SK-N-SH (cell line): ENCODE data around the gene MTERF4. TPM values are rescaled to one million over a fixed set of nuclear protein-coding genes. Genes with fewer than 3 reads are reported as not detected.

Source experiments
- CTCF ChIA-PET: fragments of 300-600, 350-600 bp; formaldehyde crosslinking; extraction: SDS; loops from one replicate; lab custom pipeline; 2021; lab: Yijun Ruan, JAX
- POLR2A ChIA-PET: fragments of 350-600 bp; sonication (Branson Sonifier 250); formaldehyde crosslinking; extraction: SDS; loops from one replicate; lab custom pipeline; 2020; ENCODE audit warnings: antibody characterized with exemption, inconsistent platforms; lab: Yijun Ruan, JAX
- DNase-seq: peaks from one replicate; pipeline ENCODE4 v3.0.0; 2012
- H2AFZ ChIP-seq: fragments of 200-600 bp; sonication (generic); 2 replicates; pipeline ENCODE4 v1.8.1; 2016; ENCODE audit warnings: antibody characterized with exemption, mild to moderate bottlenecking, low read depth
- H3F3A ChIP-seq: fragments of 200-600 bp; sonication (generic); replicated peaks from 2 replicates; pipeline ENCODE3; 2016; ENCODE audit warnings: antibody characterized with exemption, mild to moderate bottlenecking; ENCODE audit not compliant: insufficient read depth
- H3K27ac ChIP-seq, 2 experiments: fragments of 200-500 bp in 1 of 2; fragments of 200-600 bp in 1 of 2; sonication (Bioruptor generic) in 1 of 2; sonication (generic), shearing (Covaris generic) in 1 of 2; 2 replicates each; pipeline versions ENCODE4 v1.5.1 to v1.6.1; 2014 to 2016; ENCODE audit warnings: low read depth in 2 of 2, inconsistent platforms in 1 of 2, low read length in 1 of 2, mild to moderate bottlenecking in 1 of 2, mixed read lengths in 1 of 2
- H3K27me3 ChIP-seq: fragments of 200-600 bp; sonication (generic), shearing (Covaris generic); 2 replicates; pipeline ENCODE4 v1.6.1; 2016; ENCODE audit warnings: mixed run types; ENCODE audit not compliant: insufficient read depth
- H3K36me3 ChIP-seq, 2 experiments: fragments of 200-500 bp in 1 of 2; fragments of 200-600 bp in 1 of 2; sonication (Bioruptor generic) in 1 of 2; sonication (generic) in 1 of 2; replicated peaks in 1 of 2; 2 replicates each; pipeline versions ENCODE3 to v1.5.1; 2014 to 2016; ENCODE audit warnings: low read length in 1 of 2, mild to moderate bottlenecking in 1 of 2; ENCODE audit not compliant: insufficient read depth in 2 of 2, control insufficient read depth in 1 of 2
- H3K4me1 ChIP-seq, 2 experiments: fragments of 200-500 bp in 1 of 2; fragments of 200-600 bp in 1 of 2; sonication (Bioruptor generic) in 1 of 2; sonication (generic), shearing (Covaris generic) in 1 of 2; 2 replicates each; pipeline versions ENCODE4 v1.5.1 to v1.6.1; 2014 to 2016; ENCODE audit warnings: low read depth in 1 of 2, low read length in 1 of 2, mixed run types in 1 of 2; ENCODE audit not compliant: insufficient read depth in 2 of 2, control insufficient read depth in 1 of 2
- H3K4me2 ChIP-seq: fragments of 200-600 bp; sonication (generic), shearing (Covaris generic); 2 replicates; pipeline ENCODE4 v1.6.1; 2017; ENCODE audit warnings: mixed run types
- H3K4me3 ChIP-seq, 2 experiments: fragments of 200-500 bp in 1 of 2; fragments of 200-600 bp in 1 of 2; sonication (Bioruptor generic) in 1 of 2; sonication (generic), shearing (Covaris generic) in 1 of 2; 2 replicates each; pipeline versions ENCODE4 v1.5.1 to v1.8.1; 2014 to 2016; ENCODE audit warnings: low read depth in 2 of 2, inconsistent platforms in 1 of 2, low read length in 1 of 2, mild to moderate bottlenecking in 1 of 2, mixed read lengths in 1 of 2, moderate library complexity in 1 of 2
- H3K79me2 ChIP-seq: fragments of 200-600 bp; sonication (generic); 2 replicates; pipeline ENCODE4 v1.8.1; 2017; ENCODE audit warnings: mild to moderate bottlenecking; ENCODE audit not compliant: insufficient read depth
- H3K9ac ChIP-seq: fragments of 200-600 bp; sonication (generic); 2 replicates; pipeline ENCODE4 v1.6.1; 2017; ENCODE audit warnings: mixed run types
- H3K9me2 ChIP-seq: fragments of 200-600 bp; sonication (generic); 2 replicates; pipeline ENCODE4 v1.6.1; 2017; ENCODE audit warnings: mixed run types
- H3K9me3 ChIP-seq: fragments of 200-600 bp; sonication (generic); 2 replicates; pipeline ENCODE4 v1.6.1; 2017; ENCODE audit warnings: mixed run types, mild to moderate bottlenecking, moderate library complexity
- H4K20me1 ChIP-seq: fragments of 200-600 bp; sonication (generic); 2 replicates; pipeline ENCODE4 v1.6.1; 2017; ENCODE audit warnings: mild to moderate bottlenecking, mixed run types; ENCODE audit not compliant: insufficient read depth
- CHD2 ChIP-seq: fragments of 150-350 bp; IDR thresholded peaks from 2 replicates; pipeline ENCODE4 v1.6.1; 2018; ENCODE audit warnings: low read length; ENCODE audit not compliant: partially characterized antibody
- ELF1 ChIP-seq: IDR thresholded peaks from 2 replicates; pipeline ENCODE4 v1.4.0; 2012
- FOSL2 ChIP-seq: IDR thresholded peaks from 2 replicates; pipeline ENCODE4 v1.4.0; 2012; ENCODE audit warnings: low read depth, mild to moderate bottlenecking, moderate library complexity, borderline replicate concordance
- GABPA ChIP-seq: IDR thresholded peaks from 2 replicates; pipeline ENCODE4 v1.4.0; 2012; ENCODE audit warnings: low read depth, mild to moderate bottlenecking
- GATA2 ChIP-seq: sonication (generic); formaldehyde crosslinking; IDR thresholded peaks from 2 replicates; pipeline ENCODE4 v1.5.0; 2020; ENCODE audit warnings: mild to moderate bottlenecking, missing genetic modification reagents
- JUND ChIP-seq: IDR thresholded peaks from 2 replicates; pipeline ENCODE4 v1.4.0; 2012
- MXI1 ChIP-seq: IDR thresholded peaks from 2 replicates; pipeline ENCODE4 v1.6.1; 2012; ENCODE audit warnings: mild to moderate bottlenecking, low read depth, low read length, improper control_type of control experiment
- NFIC ChIP-seq: IDR thresholded peaks from 2 replicates; pipeline ENCODE4 v1.4.0; 2012; ENCODE audit warnings: borderline replicate concordance
- NRF1 ChIP-seq: IDR thresholded peaks from 2 replicates; pipeline ENCODE4 v1.6.1; 2012; ENCODE audit warnings: low read depth, mild to moderate bottlenecking, low read length
- POLR2AphosphoS5 ChIP-seq: IDR thresholded peaks from 2 replicates; pipeline ENCODE4 v1.6.1; 2012; ENCODE audit warnings: low read depth, low read length
- RXRA ChIP-seq: IDR thresholded peaks from 2 replicates; pipeline ENCODE4 v1.4.0; 2012; ENCODE audit warnings: low read depth, mild to moderate bottlenecking, borderline replicate concordance
- TCF12 ChIP-seq: IDR thresholded peaks from 2 replicates; pipeline ENCODE4 v1.4.0; 2012
- ZBTB33 ChIP-seq: IDR thresholded peaks from 2 replicates; pipeline ENCODE4 v1.4.0; 2012; ENCODE audit warnings: low read depth, borderline replicate concordance
- WGBS: methylation state at CpG from one replicate; pipeline ENCODE4 v1.1.6; 2017; ENCODE audit warnings: low lambda C conversion rate; 5-methylcytosine and 5-hydroxymethylcytosine counted together
- polyA plus RNA-seq, 3 experiments: library from polyadenylated mRNA; depleted of rRNA; stranded (reverse); fragments of >200 nt; gene quantifications; 2 replicates each; pipeline ENCODE4 v1.2.3, GENCODE V29; 2012
- TF ChIP-seq, protein P1 (sequence below): IDR thresholded peaks from 2 replicates; pipeline ENCODE4 v1.6.1; 2012; ENCODE audit warnings: mild to moderate bottlenecking, low read depth, low read length, moderate library complexity
- TF ChIP-seq, protein P2 (sequence below): IDR thresholded peaks from 2 replicates; pipeline ENCODE4 v1.4.0; 2012; ENCODE audit warnings: low read depth, borderline replicate concordance
- TF ChIP-seq, protein P3 (sequence below): fragments of 200-600 bp; sonication (generic); IDR thresholded peaks from 2 replicates; pipeline ENCODE4 v1.6.1; 2017; ENCODE audit warnings: antibody characterized with exemption, mild to moderate bottlenecking, moderate library complexity

MTERF4 gene
- polyA plus RNA-seq, 1 of the 3 experiments (the other 2 are of a cell fraction), result 31.0 TPM

GRCh38 chr2:241068942-241069810 lies 32.9 kb downstream of the MTERF4 start:
- TF ChIP-seq ELF1 (no peak), RXRA (no peak), JUND (no peak), GATA2 (no peak), TCF12 (no peak), FOSL2 (no peak), NRF1 (no peak)
- TF ChIP-seq, protein P1, sequence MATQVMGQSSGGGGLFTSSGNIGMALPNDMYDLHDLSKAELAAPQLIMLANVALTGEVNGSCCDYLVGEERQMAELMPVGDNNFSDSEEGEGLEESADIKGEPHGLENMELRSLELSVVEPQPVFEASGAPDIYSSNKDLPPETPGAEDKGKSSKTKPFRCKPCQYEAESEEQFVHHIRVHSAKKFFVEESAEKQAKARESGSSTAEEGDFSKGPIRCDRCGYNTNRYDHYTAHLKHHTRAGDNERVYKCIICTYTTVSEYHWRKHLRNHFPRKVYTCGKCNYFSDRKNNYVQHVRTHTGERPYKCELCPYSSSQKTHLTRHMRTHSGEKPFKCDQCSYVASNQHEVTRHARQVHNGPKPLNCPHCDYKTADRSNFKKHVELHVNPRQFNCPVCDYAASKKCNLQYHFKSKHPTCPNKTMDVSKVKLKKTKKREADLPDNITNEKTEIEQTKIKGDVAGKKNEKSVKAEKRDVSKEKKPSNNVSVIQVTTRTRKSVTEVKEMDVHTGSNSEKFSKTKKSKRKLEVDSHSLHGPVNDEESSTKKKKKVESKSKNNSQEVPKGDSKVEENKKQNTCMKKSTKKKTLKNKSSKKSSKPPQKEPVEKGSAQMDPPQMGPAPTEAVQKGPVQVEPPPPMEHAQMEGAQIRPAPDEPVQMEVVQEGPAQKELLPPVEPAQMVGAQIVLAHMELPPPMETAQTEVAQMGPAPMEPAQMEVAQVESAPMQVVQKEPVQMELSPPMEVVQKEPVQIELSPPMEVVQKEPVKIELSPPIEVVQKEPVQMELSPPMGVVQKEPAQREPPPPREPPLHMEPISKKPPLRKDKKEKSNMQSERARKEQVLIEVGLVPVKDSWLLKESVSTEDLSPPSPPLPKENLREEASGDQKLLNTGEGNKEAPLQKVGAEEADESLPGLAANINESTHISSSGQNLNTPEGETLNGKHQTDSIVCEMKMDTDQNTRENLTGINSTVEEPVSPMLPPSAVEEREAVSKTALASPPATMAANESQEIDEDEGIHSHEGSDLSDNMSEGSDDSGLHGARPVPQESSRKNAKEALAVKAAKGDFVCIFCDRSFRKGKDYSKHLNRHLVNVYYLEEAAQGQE, result no peak
- TF ChIP-seq, protein P2, sequence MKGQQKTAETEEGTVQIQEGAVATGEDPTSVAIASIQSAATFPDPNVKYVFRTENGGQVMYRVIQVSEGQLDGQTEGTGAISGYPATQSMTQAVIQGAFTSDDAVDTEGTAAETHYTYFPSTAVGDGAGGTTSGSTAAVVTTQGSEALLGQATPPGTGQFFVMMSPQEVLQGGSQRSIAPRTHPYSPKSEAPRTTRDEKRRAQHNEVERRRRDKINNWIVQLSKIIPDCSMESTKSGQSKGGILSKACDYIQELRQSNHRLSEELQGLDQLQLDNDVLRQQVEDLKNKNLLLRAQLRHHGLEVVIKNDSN, result no peak
- Histone ChIP-seq H3K27me3 (no peaks in the 10 kb centered on the region), H3K9ac (no peak overlapping the region), H3K36me3 (no peaks in the 10 kb centered on the region), H2AFZ (no peak overlapping the region), H3K79me2 (no peaks in the 10 kb centered on the region), H3K4me2 (no peak overlapping the region), H3F3A (no peaks in the 10 kb centered on the region), H4K20me1 (no peaks in the 10 kb centered on the region), H3K4me1 (no peaks in the 10 kb centered on the region; a peak in 1 of 4 replicates), H3K27ac (no peak overlapping the region), H3K9me2 (no peaks in the 10 kb centered on the region), H3K9me3 (no peaks in the 10 kb centered on the region), H3K4me3 (no peak overlapping the region)
- CTCF ChIA-PET, result interaction anchor here (0.6 to 2.8 kb wide), 5 partner anchors 9 to 218 kb away, joined by 3 to 11 read pairs (median 3); no protein-coding TSS in a partner anchor
- 61% methylated on average over 13 of the region's 28 CpGs for WGBS
- POLR2A ChIA-PET, result no interaction called here
- no peak for DNase-seq

GRCh38 chr2:241068136-241068941 lies 33.7 kb downstream of the MTERF4 start:
- Histone ChIP-seq H3K9me3 (no peaks in the 10 kb centered on the region), H3K36me3 (no peaks in the 10 kb centered on the region), H3K27ac (no peak overlapping the region), H3K4me2 (no peak overlapping the region), H3K4me3 (no peak overlapping the region), H3K79me2 (no peaks in the 10 kb centered on the region), H3K27me3 (no peaks in the 10 kb centered on the region), H3K9ac (no peak overlapping the region), H3K4me1 (no peaks in the 10 kb centered on the region; a peak in 1 of 4 replicates), H4K20me1 (no peaks in the 10 kb centered on the region), H3K9me2 (no peaks in the 10 kb centered on the region), H2AFZ (no peak overlapping the region), H3F3A (no peaks in the 10 kb centered on the region)
- WGBS, result 67% methylated on average over 21 of the region's 25 CpGs
- DNase-seq, result peak; percentile 36
- ChIA-PET POLR2A (no interaction called here), CTCF (interaction anchor here (0.6 to 2.8 kb wide), 3 partner anchors 10 to 217 kb away, joined by 3 to 11 read pairs (median 9); no protein-coding TSS in a partner anchor)
- TF ChIP-seq GABPA (no peak), CHD2 (no peak), MXI1 (no peak), ZBTB33 (no peak), POLR2AphosphoS5 (no peak), NFIC (no peak), JUND (no peak)
- TF ChIP-seq, protein P3, sequence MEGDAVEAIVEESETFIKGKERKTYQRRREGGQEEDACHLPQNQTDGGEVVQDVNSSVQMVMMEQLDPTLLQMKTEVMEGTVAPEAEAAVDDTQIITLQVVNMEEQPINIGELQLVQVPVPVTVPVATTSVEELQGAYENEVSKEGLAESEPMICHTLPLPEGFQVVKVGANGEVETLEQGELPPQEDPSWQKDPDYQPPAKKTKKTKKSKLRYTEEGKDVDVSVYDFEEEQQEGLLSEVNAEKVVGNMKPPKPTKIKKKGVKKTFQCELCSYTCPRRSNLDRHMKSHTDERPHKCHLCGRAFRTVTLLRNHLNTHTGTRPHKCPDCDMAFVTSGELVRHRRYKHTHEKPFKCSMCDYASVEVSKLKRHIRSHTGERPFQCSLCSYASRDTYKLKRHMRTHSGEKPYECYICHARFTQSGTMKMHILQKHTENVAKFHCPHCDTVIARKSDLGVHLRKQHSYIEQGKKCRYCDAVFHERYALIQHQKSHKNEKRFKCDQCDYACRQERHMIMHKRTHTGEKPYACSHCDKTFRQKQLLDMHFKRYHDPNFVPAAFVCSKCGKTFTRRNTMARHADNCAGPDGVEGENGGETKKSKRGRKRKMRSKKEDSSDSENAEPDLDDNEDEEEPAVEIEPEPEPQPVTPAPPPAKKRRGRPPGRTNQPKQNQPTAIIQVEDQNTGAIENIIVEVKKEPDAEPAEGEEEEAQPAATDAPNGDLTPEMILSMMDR, result no peak
